Neural progenitor cell (in vitro differentiated cells): ENCODE results near the gene NT5C2. TPM values are rescaled to one million over a fixed set of nuclear protein-coding genes. Genes with fewer than 3 reads are reported as not detected.

Experiments
- DNase-seq: peaks from one replicate; pipeline ENCODE4 v3.0.0-alpha.2; 2016; ENCODE audit warnings: low spot score
- H2AFZ ChIP-seq: fragments of 200-600 bp; sonication (generic); replicated peaks from 2 replicates; pipeline ENCODE4 v1.6.1; 2016; ENCODE audit warnings: antibody characterized with exemption
- H3F3A ChIP-seq: fragments of 200-600 bp; sonication (generic); 2 replicates; pipeline ENCODE4 v1.6.1; 2016; ENCODE audit warnings: antibody characterized with exemption, low read depth
- H3K27ac ChIP-seq: fragments of 200-600 bp; sonication (generic); 2 replicates; pipeline ENCODE4 v1.5.1; 2016; ENCODE audit warnings: mild to moderate bottlenecking
- H3K27me3 ChIP-seq: fragments of 200-600 bp; sonication (generic); 2 replicates; pipeline ENCODE4 v1.6.1; 2016; ENCODE audit warnings: mild to moderate bottlenecking, moderate library complexity
- H3K36me3 ChIP-seq: fragments of 200-600 bp; sonication (generic); 2 replicates; pipeline ENCODE4 v1.5.1; 2016
- H3K4me1 ChIP-seq: fragments of 200-600 bp; sonication (generic); 2 replicates; pipeline ENCODE4 v1.6.1; 2016; ENCODE audit warnings: mixed run types
- H3K4me2 ChIP-seq: fragments of 200-600 bp; sonication (generic); 2 replicates; pipeline ENCODE4 v1.6.1; 2016
- H3K4me3 ChIP-seq: fragments of 200-600 bp; sonication (generic); 2 replicates; pipeline ENCODE4 v1.5.1; 2016
- H3K79me2 ChIP-seq: fragments of 200-600 bp; sonication (generic); 2 replicates; pipeline ENCODE4 v1.6.1; 2016; ENCODE audit warnings: low read depth
- H3K9ac ChIP-seq: fragments of 200-600 bp; sonication (generic); 2 replicates; pipeline ENCODE4 v1.6.1; 2016
- H3K9me3 ChIP-seq: fragments of 200-600 bp; sonication (generic); 2 replicates; pipeline ENCODE4 v1.5.1; 2016; ENCODE audit warnings: low read depth
- H4K20me1 ChIP-seq: fragments of 200-600 bp; sonication (generic); 2 replicates; pipeline ENCODE4 v1.6.1; 2016; ENCODE audit warnings: low read depth
- H3K27ac Mint-ChIP-seq: 3 replicates; pipeline ENCODE4 v1.8.0; 2021; ENCODE audit warnings: mixed read lengths
- H3K27me3 Mint-ChIP-seq: 2 replicates; pipeline ENCODE4 v1.8.0; 2022; ENCODE audit warnings: low read depth, mild to moderate bottlenecking, inconsistent platforms, moderate library complexity, mixed read lengths; ENCODE audit not compliant: insufficient read depth
- H3K36me3 Mint-ChIP-seq: 3 replicates; pipeline ENCODE4 v1.8.0; 2021; ENCODE audit warnings: mixed read lengths
- H3K4me1 Mint-ChIP-seq: 3 replicates; pipeline ENCODE4 v1.8.0; 2021; ENCODE audit warnings: mixed read lengths
- H3K4me3 Mint-ChIP-seq: 3 replicates; pipeline ENCODE4 v1.8.0; 2021; ENCODE audit warnings: mild to moderate bottlenecking, moderate library complexity, mixed read lengths
- H3K9me3 Mint-ChIP-seq: 3 replicates; pipeline ENCODE4 v1.8.0; 2020; ENCODE audit warnings: mixed read lengths
- EZH2 ChIP-seq: fragments of 200-600 bp; sonication (generic); IDR thresholded peaks from 2 replicates; pipeline ENCODE4 v1.6.1; 2017; ENCODE audit warnings: antibody characterized with exemption, mild to moderate bottlenecking, moderate library complexity
- EZH2phosphoT487 ChIP-seq: fragments of 200-600 bp; sonication (generic); IDR thresholded peaks from 2 replicates; pipeline ENCODE4 v1.6.1; 2017; ENCODE audit warnings: antibody characterized with exemption
- total RNA-seq: library from RNA; depleted of rRNA; stranded (reverse); fragments of >200 nt; gene quantifications from 2 replicates; pipeline ENCODE4 v1.2.3, GENCODE V29; 2015; ENCODE audit warnings: low replicate concordance
- TF ChIP-seq, protein P1 (sequence below): fragments of 200-600 bp; sonication (generic); IDR thresholded peaks from 2 replicates; pipeline ENCODE4 v1.5.1; 2017; ENCODE audit warnings: antibody characterized with exemption, mild to moderate bottlenecking

Gene NT5C2
- total RNA-seq, 1 donor from 2014 or later, result 63.6 TPM

DNA sequence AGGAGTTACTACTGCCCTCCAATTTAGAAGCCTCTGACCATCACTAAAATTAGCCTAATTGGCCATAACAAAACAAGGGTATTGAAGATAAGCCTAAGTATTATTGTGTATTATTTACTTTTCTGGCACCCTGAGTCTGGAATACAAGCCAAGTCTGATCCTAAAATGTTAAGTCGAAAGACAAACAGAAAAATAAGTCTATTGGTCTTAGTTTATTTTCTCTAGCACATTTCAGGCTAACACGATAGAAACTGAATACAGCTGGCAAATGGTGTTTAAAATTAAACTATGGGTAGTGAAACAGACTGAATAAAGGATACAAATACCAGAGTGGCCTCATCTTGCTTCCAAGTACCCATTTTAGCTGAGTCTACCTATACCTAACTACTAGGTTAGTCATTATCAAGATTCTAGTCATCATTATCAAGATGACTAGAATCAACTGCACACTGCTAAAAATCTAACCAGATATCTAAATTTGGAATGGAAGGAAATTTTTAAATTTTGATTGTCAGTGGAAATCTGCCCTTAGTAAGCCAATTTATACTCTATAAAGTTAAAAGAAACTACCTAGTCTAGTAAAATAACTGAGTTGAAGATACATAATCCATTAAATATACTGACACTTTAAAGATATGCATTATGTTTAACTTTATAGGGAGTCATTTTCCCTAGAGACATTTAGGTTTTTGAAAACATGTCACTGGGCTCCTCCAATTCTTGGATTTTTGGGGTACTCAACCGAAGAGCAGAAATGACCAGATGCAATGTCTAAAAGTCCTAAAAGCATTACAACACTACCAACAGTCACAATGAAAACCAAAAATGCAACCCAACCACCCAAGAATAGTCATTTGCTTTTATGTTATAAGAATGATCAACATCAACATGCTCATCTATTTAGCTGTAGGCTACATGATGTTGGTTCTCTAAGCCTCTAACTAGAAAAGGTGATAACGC, 80.9 kb downstream of the NT5C2 start:
- Histone ChIP-seq H3F3A (no peaks in the 10 kb centered on the region), H2AFZ (no peak overlapping the region), H3K4me3 (no peak overlapping the region), H3K4me2 (peak overlapping the region; percentile 48), H4K20me1 (no peaks in the 10 kb centered on the region), H3K9me3 (no peaks in the 10 kb centered on the region), H3K27me3 (no peaks in the 10 kb centered on the region), H3K36me3 (no peaks in the 10 kb centered on the region), H3K79me2 (peaks cover 5% of the 10 kb centered on the region), H3K27ac (peak overlapping the region; percentile 57), H3K9ac (no peak overlapping the region), H3K4me1 (peaks cover 19% of the 10 kb centered on the region)
- H3K4me3 Mint-ChIP-seq, result no peak overlapping the region
- H3K27me3 Mint-ChIP-seq, result no peaks in the 10 kb centered on the region
- H3K9me3 Mint-ChIP-seq, result no peaks in the 10 kb centered on the region
- DNase-seq, result no peak
- peaks cover 8% of the 10 kb centered on the region for H3K36me3 Mint-ChIP-seq
- TF ChIP-seq, protein P1, sequence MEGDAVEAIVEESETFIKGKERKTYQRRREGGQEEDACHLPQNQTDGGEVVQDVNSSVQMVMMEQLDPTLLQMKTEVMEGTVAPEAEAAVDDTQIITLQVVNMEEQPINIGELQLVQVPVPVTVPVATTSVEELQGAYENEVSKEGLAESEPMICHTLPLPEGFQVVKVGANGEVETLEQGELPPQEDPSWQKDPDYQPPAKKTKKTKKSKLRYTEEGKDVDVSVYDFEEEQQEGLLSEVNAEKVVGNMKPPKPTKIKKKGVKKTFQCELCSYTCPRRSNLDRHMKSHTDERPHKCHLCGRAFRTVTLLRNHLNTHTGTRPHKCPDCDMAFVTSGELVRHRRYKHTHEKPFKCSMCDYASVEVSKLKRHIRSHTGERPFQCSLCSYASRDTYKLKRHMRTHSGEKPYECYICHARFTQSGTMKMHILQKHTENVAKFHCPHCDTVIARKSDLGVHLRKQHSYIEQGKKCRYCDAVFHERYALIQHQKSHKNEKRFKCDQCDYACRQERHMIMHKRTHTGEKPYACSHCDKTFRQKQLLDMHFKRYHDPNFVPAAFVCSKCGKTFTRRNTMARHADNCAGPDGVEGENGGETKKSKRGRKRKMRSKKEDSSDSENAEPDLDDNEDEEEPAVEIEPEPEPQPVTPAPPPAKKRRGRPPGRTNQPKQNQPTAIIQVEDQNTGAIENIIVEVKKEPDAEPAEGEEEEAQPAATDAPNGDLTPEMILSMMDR, result no peak
- TF ChIP-seq EZH2 (no peak), EZH2phosphoT487 (no peak)
- H3K4me1 Mint-ChIP-seq, result peaks cover 6% of the 10 kb centered on the region
- no peak overlapping the region for H3K27ac Mint-ChIP-seq

- H3K9ac ChIP-seq, result no peak overlapping the region
These were observed 81.8 kb downstream of the NT5C2 start for GRCh38 chr10:103111031-103111917.

GRCh38 chr10:103110407-103110806, 82.7 kb downstream of the NT5C2 start:
- H3K9ac ChIP-seq, result no peak overlapping the region
- H3K27ac ChIP-seq, result peak overlapping the region; percentile 57
- Mint-ChIP-seq H3K4me1 (peaks cover 6% of the 10 kb centered on the region), H3K27me3 (no peaks in the 10 kb centered on the region), H3K4me3 (no peak overlapping the region), H3K9me3 (no peaks in the 10 kb centered on the region), H3K27ac (no peak overlapping the region), H3K36me3 (peaks cover 10% of the 10 kb centered on the region)
- no peak overlapping the region for H3K4me3 ChIP-seq
- no peaks in the 10 kb centered on the region for H3F3A ChIP-seq
- H2AFZ ChIP-seq, result no peak overlapping the region
- no peaks in the 10 kb centered on the region for H3K27me3 ChIP-seq
- no peaks in the 10 kb centered on the region for H3K9me3 ChIP-seq
- H4K20me1 ChIP-seq, result no peaks in the 10 kb centered on the region
- H3K79me2 ChIP-seq, result peaks cover 2% of the 10 kb centered on the region
- peaks cover 19% of the 10 kb centered on the region for H3K4me1 ChIP-seq
- H3K4me2 ChIP-seq, result no peak overlapping the region
- no peaks in the 10 kb centered on the region for H3K36me3 ChIP-seq
- TF ChIP-seq, protein P1, result no peak
- no peak for TF ChIP-seq EZH2phosphoT487
- no peak for TF ChIP-seq EZH2
- DNase-seq, result no peak

More at GRCh38 chr10:103111031-103111917, 81.8 kb downstream of the NT5C2 start:
- Mint-ChIP-seq H3K9me3 (no peaks in the 10 kb centered on the region), H3K4me1 (peaks cover 6% of the 10 kb centered on the region), H3K27me3 (no peaks in the 10 kb centered on the region), H3K36me3 (peaks cover 8% of the 10 kb centered on the region), H3K27ac (no peak overlapping the region), H3K4me3 (no peak overlapping the region)
- Histone ChIP-seq H3F3A (no peaks in the 10 kb centered on the region), H3K27me3 (no peaks in the 10 kb centered on the region), H3K27ac (peak overlapping the region; percentile 57), H3K36me3 (no peaks in the 10 kb centered on the region), H3K4me2 (peak overlapping the region; percentile 48), H3K4me1 (peaks cover 19% of the 10 kb centered on the region), H2AFZ (no peak overlapping the region), H3K4me3 (no peak overlapping the region), H3K9me3 (no peaks in the 10 kb centered on the region), H3K79me2 (peaks cover 3% of the 10 kb centered on the region), H4K20me1 (no peaks in the 10 kb centered on the region)
- TF ChIP-seq, protein P1, result no peak
- no peak for TF ChIP-seq EZH2
- TF ChIP-seq EZH2phosphoT487, result no peak
- DNase-seq, result peak; percentile 20
